Calu3 (cell line): ENCODE measurements around the gene PPP2R3A. TPM values are rescaled to one million over a fixed set of nuclear protein-coding genes. Genes with fewer than 3 reads are reported as not detected.

Experiments
- BruUV-seq: library from RNA; stranded (reverse); fragments of 400-500 nt; replicated peaks from 2 replicates; lab custom pipeline; 2021; lab: Mats Ljungman, UMichigan
- CTCF ChIA-PET: fragments of 300-600 bp; sonication (Branson Sonifier 250); formaldehyde crosslinking; loops from one replicate; lab custom pipeline; 2022; ENCODE audit warnings: antibody characterized with exemption; lab: Charles Lee
- DNase-seq: peaks from one replicate; pipeline ENCODE4 v3.0.0; 2022
- H3K27ac Mint-ChIP-seq: one replicate; pipeline ENCODE4 v1.8.0; 2022; ENCODE audit warnings: mixed read lengths; ENCODE audit not compliant: unreplicated experiment
- H3K27me3 Mint-ChIP-seq: one replicate; pipeline ENCODE4 v1.8.0; 2022; ENCODE audit warnings: mixed read lengths; ENCODE audit not compliant: unreplicated experiment
- H3K36me3 Mint-ChIP-seq: one replicate; pipeline ENCODE4 v1.8.0; 2022; ENCODE audit warnings: mild to moderate bottlenecking, moderate library complexity, mixed read lengths; ENCODE audit not compliant: insufficient read depth, unreplicated experiment
- H3K4me1 Mint-ChIP-seq: one replicate; pipeline ENCODE4 v1.8.0; 2022; ENCODE audit warnings: mild to moderate bottlenecking, low read depth, mixed read lengths; ENCODE audit not compliant: unreplicated experiment
- H3K4me3 Mint-ChIP-seq: one replicate; pipeline ENCODE4 v1.8.0; 2022; ENCODE audit warnings: mild to moderate bottlenecking, low read depth, moderate library complexity, mixed read lengths; ENCODE audit not compliant: unreplicated experiment
- H3K9me3 Mint-ChIP-seq: one replicate; pipeline ENCODE4 v1.8.0; 2022; ENCODE audit warnings: low read depth, mixed read lengths; ENCODE audit not compliant: unreplicated experiment
- intact Hi-C: fragments of 100-400 bp; cut with micrococcal nuclease; formaldehyde crosslinking; loops from one replicate; pipeline ENCODE4 v1.10.0; 2022; ENCODE audit not compliant: unreplicated experiment
- total RNA-seq: library from RNA; stranded (reverse); gene quantifications from 2 replicates; pipeline ENCODE4 v1.2.3, GENCODE V29; 2022
- TF ChIP-seq, protein P1 (sequence below): fragments of 200-600 bp; IDR thresholded peaks from one replicate; pipeline ENCODE4 v1.8.0; 2022; ENCODE audit warnings: antibody characterized with exemption; ENCODE audit not compliant: unreplicated experiment

PPP2R3A gene
- total RNA-seq, 1 experiment from 2014 or later, result 64.8 TPM

DNA sequence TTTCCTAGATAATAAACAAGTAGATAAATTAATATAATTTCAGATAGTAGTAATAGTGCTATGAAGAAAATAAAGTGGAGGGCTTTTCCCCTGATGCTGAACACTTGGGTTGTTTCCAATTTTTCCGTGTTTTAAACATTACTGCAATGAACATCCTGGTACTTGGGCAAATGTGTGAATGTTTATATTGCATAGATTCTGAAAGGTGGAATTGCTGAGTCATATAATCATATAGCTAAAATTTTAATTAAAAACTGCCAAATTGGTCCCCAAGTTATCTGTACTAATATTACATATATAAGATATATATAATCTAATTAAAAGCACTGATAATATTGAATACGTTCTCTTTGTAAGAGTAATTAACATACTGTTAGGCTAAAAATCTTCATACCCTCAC lies 10.0 kb downstream of the PPP2R3A start:
- H3K27ac Mint-ChIP-seq, result no peak overlapping the region
- no peaks in the 10 kb centered on the region for H3K9me3 Mint-ChIP-seq
- peaks cover 48% of the 10 kb centered on the region for H3K4me1 Mint-ChIP-seq
- CTCF ChIA-PET, result no interaction called here
- TF ChIP-seq, protein P1, sequence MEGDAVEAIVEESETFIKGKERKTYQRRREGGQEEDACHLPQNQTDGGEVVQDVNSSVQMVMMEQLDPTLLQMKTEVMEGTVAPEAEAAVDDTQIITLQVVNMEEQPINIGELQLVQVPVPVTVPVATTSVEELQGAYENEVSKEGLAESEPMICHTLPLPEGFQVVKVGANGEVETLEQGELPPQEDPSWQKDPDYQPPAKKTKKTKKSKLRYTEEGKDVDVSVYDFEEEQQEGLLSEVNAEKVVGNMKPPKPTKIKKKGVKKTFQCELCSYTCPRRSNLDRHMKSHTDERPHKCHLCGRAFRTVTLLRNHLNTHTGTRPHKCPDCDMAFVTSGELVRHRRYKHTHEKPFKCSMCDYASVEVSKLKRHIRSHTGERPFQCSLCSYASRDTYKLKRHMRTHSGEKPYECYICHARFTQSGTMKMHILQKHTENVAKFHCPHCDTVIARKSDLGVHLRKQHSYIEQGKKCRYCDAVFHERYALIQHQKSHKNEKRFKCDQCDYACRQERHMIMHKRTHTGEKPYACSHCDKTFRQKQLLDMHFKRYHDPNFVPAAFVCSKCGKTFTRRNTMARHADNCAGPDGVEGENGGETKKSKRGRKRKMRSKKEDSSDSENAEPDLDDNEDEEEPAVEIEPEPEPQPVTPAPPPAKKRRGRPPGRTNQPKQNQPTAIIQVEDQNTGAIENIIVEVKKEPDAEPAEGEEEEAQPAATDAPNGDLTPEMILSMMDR, result no peak
- no peaks in the 10 kb centered on the region for H3K36me3 Mint-ChIP-seq
- H3K4me3 Mint-ChIP-seq, result no peak overlapping the region
- no peaks in the 10 kb centered on the region for H3K27me3 Mint-ChIP-seq
- no TSS peak for BruUV-seq
- no peak for DNase-seq
- intact Hi-C loops, result no loop called here

DNA sequence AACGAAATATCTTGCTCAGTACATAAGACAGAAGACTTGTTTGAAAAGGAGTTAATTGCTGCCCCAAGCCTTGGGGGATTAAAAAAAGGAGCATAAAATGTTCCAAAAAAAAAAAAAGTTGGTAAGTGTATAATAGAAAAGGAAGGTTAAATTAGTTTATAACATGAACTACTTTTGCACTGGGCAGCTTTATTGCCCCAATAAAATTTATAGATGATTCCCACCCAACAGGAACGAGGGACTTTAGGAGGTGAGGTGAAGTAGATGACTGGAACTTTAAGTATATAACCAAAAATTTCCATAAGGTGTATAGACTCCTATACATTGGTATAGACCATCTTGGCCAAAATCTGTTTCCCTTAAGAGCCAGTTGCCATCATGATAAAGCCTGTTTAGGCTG lies 14.8 kb downstream of the PPP2R3A start:
- Mint-ChIP-seq H3K27me3 (no peaks in the 10 kb centered on the region), H3K4me3 (no peak overlapping the region), H3K9me3 (no peaks in the 10 kb centered on the region), H3K36me3 (no peaks in the 10 kb centered on the region), H3K27ac (no peak overlapping the region), H3K4me1 (peaks cover 39% of the 10 kb centered on the region)
- CTCF ChIA-PET, result interaction anchor here (0.6 kb wide), 1 partner anchor 61 kb away, joined by 3 read pairs; no protein-coding TSS in a partner anchor
- no TSS peak for BruUV-seq
- intact Hi-C loops, result no loop called here
- TF ChIP-seq, protein P1, result no peak
- DNase-seq, result no peak

DNA sequence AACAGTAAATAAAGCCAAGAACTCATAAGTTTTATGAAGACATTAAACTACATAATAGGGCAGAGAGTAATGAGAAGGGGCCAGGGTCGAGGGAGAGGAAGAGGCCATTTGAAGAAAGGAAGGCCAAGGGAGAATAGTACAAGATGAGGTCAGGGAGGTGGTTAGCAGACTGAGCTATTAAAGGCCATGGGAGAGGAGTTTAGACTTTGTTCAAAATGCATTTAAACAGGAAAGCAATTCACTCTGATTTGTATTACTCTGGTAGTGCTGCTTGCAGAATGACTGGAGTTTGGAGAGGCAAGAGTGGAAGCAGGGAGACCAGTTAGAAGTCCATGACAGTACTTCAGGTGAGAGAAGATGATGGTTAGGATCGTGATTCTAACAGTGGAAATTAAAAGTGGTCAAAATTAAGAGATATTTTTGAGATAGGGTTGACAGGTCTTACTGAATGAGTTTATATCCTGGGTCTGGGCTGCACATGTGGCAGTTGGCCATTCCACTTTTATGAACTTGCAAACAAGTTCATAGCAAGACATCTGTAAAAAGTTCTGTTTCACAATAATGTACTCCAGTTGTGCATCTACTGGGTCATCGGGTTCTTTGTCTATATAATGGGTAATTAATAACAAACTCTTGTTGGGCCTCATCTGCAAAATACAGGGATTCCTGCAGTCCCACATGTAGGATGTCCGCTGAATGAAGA lies 16.3 kb downstream of the PPP2R3A start:
- TF ChIP-seq, protein P1, result no peak
- no peak overlapping the region for H3K27ac Mint-ChIP-seq
- no TSS peak for BruUV-seq
- H3K9me3 Mint-ChIP-seq, result no peaks in the 10 kb centered on the region
- CTCF ChIA-PET, result no interaction called here
- intact Hi-C loops, result no loop called here
- H3K36me3 Mint-ChIP-seq, result no peaks in the 10 kb centered on the region
- H3K4me3 Mint-ChIP-seq, result no peak overlapping the region
- no peak for DNase-seq
- peaks cover 32% of the 10 kb centered on the region for H3K4me1 Mint-ChIP-seq
- no peaks in the 10 kb centered on the region for H3K27me3 Mint-ChIP-seq

DNA sequence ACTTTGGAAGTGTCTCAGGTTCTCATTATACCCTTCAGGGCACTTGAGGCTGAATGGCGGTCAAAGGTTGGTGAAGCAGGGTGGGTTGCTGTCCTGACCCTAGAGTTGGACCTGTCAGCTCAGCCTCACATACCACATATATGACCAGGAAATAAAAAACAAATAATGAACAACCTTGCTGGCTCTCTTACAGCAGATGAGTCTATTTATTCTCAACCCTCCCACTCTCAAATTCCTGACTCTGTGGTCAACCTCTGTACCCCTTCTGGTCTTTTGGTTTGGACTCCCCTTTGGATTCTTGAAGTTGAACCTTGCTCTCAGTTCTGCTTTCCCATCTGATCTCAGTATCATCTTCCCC lies 16.9 kb downstream of the PPP2R3A start:
- intact Hi-C loops, result no loop called here
- Mint-ChIP-seq H3K36me3 (no peaks in the 10 kb centered on the region), H3K27ac (no peak overlapping the region), H3K4me3 (no peak overlapping the region), H3K27me3 (no peaks in the 10 kb centered on the region), H3K9me3 (no peaks in the 10 kb centered on the region), H3K4me1 (peaks cover 32% of the 10 kb centered on the region)
- TF ChIP-seq, protein P1, result no peak
- DNase-seq, result no peak
- CTCF ChIA-PET, result no interaction called here
- no TSS peak for BruUV-seq
